Spinal cord (tissue), 10 donors: ENCODE measurements around the gene TMEM192. TPM values are rescaled to one million over a fixed set of nuclear protein-coding genes. Genes with fewer than 3 reads are reported as not detected.
"Not testable (repeated sequence)": the region's sequence is repeated elsewhere in the genome, so short reads cannot be mapped to it uniquely, and the experiment has no call there.

Source experiments
- DNase-seq, 6 donors: peaks; one replicate each; pipeline versions ENCODE4 v3.0.0 to v3.0.0-alpha.2; 2013 to 2015; ENCODE audit warnings: low spot score in 6 of 6, low read depth in 4 of 6
- H3K27ac ChIP-seq: one replicate; pipeline ENCODE4 v1.5.1; 2013; ENCODE audit warnings: low read depth, low read length, control low read depth
- H3K27me3 ChIP-seq: one replicate; pipeline ENCODE4 v1.6.1; 2013; ENCODE audit warnings: low read length; ENCODE audit not compliant: control insufficient read depth, insufficient read depth
- H3K36me3 ChIP-seq: one replicate; pipeline ENCODE4 v1.6.1; 2013; ENCODE audit warnings: low read length; ENCODE audit not compliant: control insufficient read depth, insufficient read depth
- H3K4me1 ChIP-seq: one replicate; pipeline ENCODE4 v1.6.1; 2013; ENCODE audit warnings: low read length; ENCODE audit not compliant: control insufficient read depth, insufficient read depth
- H3K4me3 ChIP-seq: one replicate; pipeline ENCODE4 v1.5.1; 2013; ENCODE audit warnings: low read depth, low read length, control low read depth
- H3K9me3 ChIP-seq: one replicate; pipeline ENCODE4 v1.6.1; 2013; ENCODE audit warnings: low read length; ENCODE audit not compliant: control insufficient read depth, insufficient read depth
- WGBS: methylation state at CpG from one replicate; pipeline ENCODE4 v1.1.5; 2013; ENCODE audit warnings: missing lambda C conversion rate; ENCODE audit not compliant: insufficient coverage; 5-methylcytosine and 5-hydroxymethylcytosine counted together
- polyA plus RNA-seq, 2 donors: library from polyadenylated mRNA; unstranded; fragments of 120-200 nt; gene quantifications; one replicate each; pipeline ENCODE4 v1.2.1, GENCODE V29; 2013; ENCODE audit not compliant: insufficient read length in 2 of 2
- total RNA-seq, 2 donors: library from RNA; depleted of rRNA in 1 of 2; stranded (reverse); fragments of 120-200 nt in 1 of 2; fragments of >200 nt in 1 of 2; gene quantifications; one replicate each; pipeline versions ENCODE4 v1.2.3 to v1.2.4, GENCODE V29; 2013 to 2014
- donor health status: healthy.

Gene TMEM192
- total and polyA plus RNA-seq, 4 donors, result 17.9 to 20.6 (median 19.1) TPM

- Histone ChIP-seq H3K4me1 (no peaks in the 10 kb centered on the region), H3K27me3 (no peaks in the 10 kb centered on the region), H3K4me3 (no peak overlapping the region), H3K27ac (no peak overlapping the region), H3K9me3 (no peaks in the 10 kb centered on the region), H3K36me3 (peaks cover 30% of the 10 kb centered on the region)
- 20% methylated on average over 1 of the region's 2 CpGs for whole genome bisulfite sequencing
- DNase-seq, result peak in 2 of 6 donors; percentile 59 to 84
Observed at GRCh38 chr4:165096776-165097175, 15.9 kb downstream of the TMEM192 start.

GRCh38 chr4:165095291-165095690, 17.4 kb downstream of the TMEM192 start:
- Histone ChIP-seq H3K27ac (no peak overlapping the region), H3K9me3 (no peaks in the 10 kb centered on the region), H3K27me3 (no peaks in the 10 kb centered on the region), H3K36me3 (peaks cover 30% of the 10 kb centered on the region), H3K4me3 (no peak overlapping the region), H3K4me1 (no peaks in the 10 kb centered on the region)
- WGBS, result 100% methylated on average over 1 of the region's 1 CpG
- DNase-seq, result no peak

GRCh38 chr4:165094873-165095272, 17.8 kb downstream of the TMEM192 start:
- Histone ChIP-seq H3K27ac (no peak overlapping the region), H3K4me1 (no peaks in the 10 kb centered on the region), H3K4me3 (no peak overlapping the region), H3K27me3 (no peaks in the 10 kb centered on the region), H3K36me3 (peaks cover 32% of the 10 kb centered on the region), H3K9me3 (no peaks in the 10 kb centered on the region)
- 100% methylated on average over 1 of the region's 3 CpGs for WGBS
- no peak for DNase-seq

GRCh38 chr4:165092187-165092586, 20.5 kb downstream of the TMEM192 start:
- not testable (repeated sequence) for H3K27me3 ChIP-seq, DNase-seq, H3K9me3 ChIP-seq, H3K4me1 ChIP-seq, H3K27ac ChIP-seq, H3K4me3 ChIP-seq
- WGBS, result 91% methylated on average over 5 of the region's 8 CpGs
- peaks cover 26% of the 10 kb centered on the region for H3K36me3 ChIP-seq

- 90% methylated on average over 3 of the region's 3 CpGs for WGBS
- no peaks in the 10 kb centered on the region for H3K9me3 ChIP-seq
- peaks cover 43% of the 10 kb centered on the region for H3K36me3 ChIP-seq
- H3K27ac ChIP-seq, result no peak overlapping the region
- no peaks in the 10 kb centered on the region for H3K4me1 ChIP-seq
- no peak for DNase-seq
- H3K4me3 ChIP-seq, result no peak overlapping the region
- no peaks in the 10 kb centered on the region for H3K27me3 ChIP-seq
Observed at GRCh38 chr4:165088366-165088765, 24.3 kb downstream of the TMEM192 start.

GRCh38 chr4:165085946-165086345, 26.7 kb downstream of the TMEM192 start:
- H3K9me3 ChIP-seq, result no peaks in the 10 kb centered on the region
- H3K27ac ChIP-seq, result no peak overlapping the region
- H3K4me1 ChIP-seq, result no peaks in the 10 kb centered on the region
- no peaks in the 10 kb centered on the region for H3K27me3 ChIP-seq
- 100% methylated on average over 1 of the region's 2 CpGs for WGBS
- H3K4me3 ChIP-seq, result no peak overlapping the region
- peaks cover 40% of the 10 kb centered on the region for H3K36me3 ChIP-seq
- no peak for DNase-seq

GRCh38 chr4:165084787-165085186, 27.9 kb downstream of the TMEM192 start:
- H3K4me1 ChIP-seq, DNase-seq, H3K27me3 ChIP-seq, H3K27ac ChIP-seq, H3K9me3 ChIP-seq, H3K4me3 ChIP-seq: not testable (repeated sequence)
- no CpG with 5 or more reads among the region's 7 CpGs for WGBS
- peaks cover 32% of the 10 kb centered on the region for H3K36me3 ChIP-seq

GRCh38 chr4:165079476-165079875, 33.2 kb downstream of the TMEM192 start:
- H3K4me1 ChIP-seq, result no peaks in the 10 kb centered on the region
- H3K27ac ChIP-seq, result no peak overlapping the region
- WGBS, result 14% methylated on average over 3 of the region's 6 CpGs
- peaks cover 7% of the 10 kb centered on the region for H3K36me3 ChIP-seq
- H3K4me3 ChIP-seq, result no peak overlapping the region
- H3K9me3 ChIP-seq, result no peaks in the 10 kb centered on the region
- peak in 3 of 6 donors; percentile 28 to 66 (median 41) for DNase-seq
- H3K27me3 ChIP-seq, result no peaks in the 10 kb centered on the region

GRCh38 chr4:165077034-165077578, 35.6 kb downstream of the TMEM192 start:
- WGBS, result no CpG with 5 or more reads among the region's 5 CpGs
- Histone ChIP-seq H3K4me1 (no peaks in the 10 kb centered on the region), H3K4me3 (no peak overlapping the region), H3K27ac (no peak overlapping the region), H3K36me3 (no peaks in the 10 kb centered on the region), H3K9me3 (no peaks in the 10 kb centered on the region), H3K27me3 (no peaks in the 10 kb centered on the region)
- no peak for DNase-seq

- H3K9me3 ChIP-seq, H3K27ac ChIP-seq, H3K4me3 ChIP-seq, DNase-seq, H3K4me1 ChIP-seq, H3K27me3 ChIP-seq, H3K36me3 ChIP-seq: not testable (repeated sequence)
- 38% methylated on average over 4 of the region's 11 CpGs for WGBS
Observed at GRCh38 chr4:165073346-165073745, 39.3 kb downstream of the TMEM192 start.
